Gastroesophageal sphincter (tissue), 3 donors: ENCODE measurements around the gene SGPL1.

Experiments used
- EP300 ChIP-seq: sonication (generic); formaldehyde crosslinking; IDR thresholded peaks from one replicate; pipeline ENCODE4 v1.6.1; 2017; ENCODE audit warnings: antibody characterized with exemption, mild to moderate bottlenecking
- POLR2A ChIP-seq, 2 donors: fragments of 450-650 bp; IDR thresholded peaks; one replicate each; pipeline ENCODE4 v1.6.1; 2017; ENCODE audit warnings: antibody characterized with exemption in 2 of 2, mild to moderate bottlenecking in 2 of 2, moderate library complexity in 1 of 2
- TF ChIP-seq, protein P1 (sequence below), 4 experiments: fragments of 200-600 bp in 2 of 4; fragments of 450-650 bp in 2 of 4; sonication (generic) in 1 of 4; IDR thresholded peaks; one replicate each; pipeline ENCODE4 v1.5.1; 2017 to 2019; ENCODE audit warnings: antibody characterized with exemption in 4 of 4, mild to moderate bottlenecking in 2 of 4, moderate library complexity in 2 of 4

DNA sequence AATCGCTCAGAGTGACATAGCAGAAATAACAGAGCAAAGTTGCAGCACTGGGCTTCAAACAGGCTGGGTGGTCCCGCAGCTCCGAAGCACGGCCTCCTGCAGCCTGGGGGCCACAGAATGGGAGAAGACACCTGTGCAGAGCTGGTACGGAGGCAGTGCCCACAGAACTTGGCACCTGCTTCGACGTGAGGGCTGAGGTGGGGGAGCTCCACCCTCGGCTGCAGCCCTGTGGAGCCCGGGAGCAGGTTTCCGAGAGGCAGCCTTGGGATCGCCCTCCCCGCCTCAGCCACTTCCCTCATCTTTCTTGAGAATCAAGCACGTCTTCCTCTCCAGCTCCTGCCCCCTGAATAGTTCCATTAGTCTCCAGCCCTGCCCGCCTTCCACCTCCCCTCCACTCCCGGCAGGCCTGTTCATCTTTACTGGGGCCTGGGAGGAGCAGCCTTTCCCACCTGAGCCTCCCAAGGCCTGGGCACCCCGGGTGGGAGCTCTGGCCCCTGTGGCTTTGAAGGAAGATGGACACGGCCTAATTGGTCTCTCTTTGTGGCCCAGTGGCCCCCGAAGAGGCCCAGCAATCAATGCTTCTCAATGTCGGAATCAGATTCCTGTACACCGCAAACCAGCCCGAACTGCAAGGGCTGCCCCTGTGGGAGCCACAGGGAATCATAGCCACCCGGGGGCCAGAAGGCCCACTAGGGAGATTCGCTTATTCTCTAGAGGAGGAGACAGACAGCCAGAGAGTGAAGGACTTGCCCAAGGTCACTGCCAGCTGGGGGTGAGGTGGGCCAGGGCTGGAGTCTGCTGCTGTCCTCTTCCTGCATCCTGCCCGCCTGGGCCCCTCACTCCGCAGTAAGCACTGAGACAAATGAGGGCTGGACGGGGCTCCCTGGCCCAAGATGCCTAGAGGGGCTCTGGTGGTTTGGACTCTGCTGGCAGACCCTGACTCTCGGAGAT, 89.6 kb downstream of the SGPL1 start:
- TF ChIP-seq POLR2A (IDR thresholded peaks at IDR 0.05), result no peak
- TF ChIP-seq, protein P1, sequence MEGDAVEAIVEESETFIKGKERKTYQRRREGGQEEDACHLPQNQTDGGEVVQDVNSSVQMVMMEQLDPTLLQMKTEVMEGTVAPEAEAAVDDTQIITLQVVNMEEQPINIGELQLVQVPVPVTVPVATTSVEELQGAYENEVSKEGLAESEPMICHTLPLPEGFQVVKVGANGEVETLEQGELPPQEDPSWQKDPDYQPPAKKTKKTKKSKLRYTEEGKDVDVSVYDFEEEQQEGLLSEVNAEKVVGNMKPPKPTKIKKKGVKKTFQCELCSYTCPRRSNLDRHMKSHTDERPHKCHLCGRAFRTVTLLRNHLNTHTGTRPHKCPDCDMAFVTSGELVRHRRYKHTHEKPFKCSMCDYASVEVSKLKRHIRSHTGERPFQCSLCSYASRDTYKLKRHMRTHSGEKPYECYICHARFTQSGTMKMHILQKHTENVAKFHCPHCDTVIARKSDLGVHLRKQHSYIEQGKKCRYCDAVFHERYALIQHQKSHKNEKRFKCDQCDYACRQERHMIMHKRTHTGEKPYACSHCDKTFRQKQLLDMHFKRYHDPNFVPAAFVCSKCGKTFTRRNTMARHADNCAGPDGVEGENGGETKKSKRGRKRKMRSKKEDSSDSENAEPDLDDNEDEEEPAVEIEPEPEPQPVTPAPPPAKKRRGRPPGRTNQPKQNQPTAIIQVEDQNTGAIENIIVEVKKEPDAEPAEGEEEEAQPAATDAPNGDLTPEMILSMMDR (IDR thresholded peaks at IDR 0.05), result no peak
- no peak for TF ChIP-seq EP300
